ENCODE results near the gene AOPEP. TPM values are rescaled to one million over a fixed set of nuclear protein-coding genes. Genes with fewer than 3 reads are reported as not detected.

Gene AOPEP
- total RNA-seq: 100 to 1,000 TPM in 1 of 2 donors, 10 to 100 TPM in 1; 76.9 to 121 TPM
- polyA plus RNA-seq: 10 to 100 TPM; 29.0 to 43.0 TPM
- long read RNA-seq, donor 1, partial matches to known transcripts: 0 of 1 reads
- long read RNA-seq, donor 1, other reads (novel, unspliced or antisense): 0 of 1 reads
- long read RNA-seq, donor 2, partial matches to known transcripts: 0 of 1 reads
- long read RNA-seq, donor 2, other reads (novel, unspliced or antisense): 0 of 1 reads
- long read RNA-seq, donor 3: 0 reads
- long read RNA-seq, donor 4, partial matches to known transcripts: 11 of 13 reads
- long read RNA-seq, donor 4, other reads (novel, unspliced or antisense): 0 of 13 reads
- long read RNA-seq, donor 5, partial matches to known transcripts: 0 of 3 reads
- long read RNA-seq, donor 5, other reads (novel, unspliced or antisense): 0 of 3 reads

GRCh38 chr9:94726495-94727191 lies at the start of gene AOPEP:
AOPEP (plus strand) TSS chr9:94726699; CDS start chr9:94759784, 33,085 bp downstream.
- Histone ChIP-seq H3K27ac (ENCODE audit: low read depth in 1 of 2, low read length in 1 of 2) (peak within 1 kb of the TSS; percentile 85 to 92), H3K36me3 (ENCODE audit: control insufficient read depth in 4 of 4, insufficient read depth in 4 of 4, low read length in 4 of 4) (peaks cover 0 to 3% (median 0%) of the 10 kb centered on the region in 4 donors), H3K9me3 (ENCODE audit: control insufficient read depth in 4 of 4, insufficient read depth in 3 of 4, low read length in 3 of 4) (no peaks in the 10 kb centered on the region), H3K4me3 (peak within 1 kb of the TSS; percentile 83), H3K4me1 (ENCODE audit: control insufficient read depth in 5 of 5, insufficient read depth in 5 of 5, low read length in 5 of 5) (peaks cover 0 to 10% (median 0%) of the 10 kb centered on the region in 5 donors), H3K27me3 (ENCODE audit: control insufficient read depth in 3 of 3, insufficient read depth in 3 of 3, low read length in 2 of 3) (no peaks in the 10 kb centered on the region), H3K9ac (ENCODE audit: insufficient read depth in 1 of 2, low read length in 2 of 2) (peak within 1 kb of the TSS; percentile 77 to 78)
- 0% methylated on average over 51 to 52 of the region's 52 CpGs for WGBS, 2 donors
- DNase-seq: peak; percentile 97 to 98 (median 98)
- TF ChIP-seq CTCF (IDR thresholded peaks at IDR 0.05; ENCODE audit: control extremely low read depth, extremely low read depth): no peak
- ATAC-seq (ENCODE audit: insufficient read depth, low FRiP score): peak; percentile 97

- Histone ChIP-seq H3K9me3 (ENCODE audit: control insufficient read depth in 4 of 4, insufficient read depth in 3 of 4, low read length in 3 of 4) (no peaks in the 10 kb centered on the region), H3K36me3 (ENCODE audit: control insufficient read depth in 4 of 4, insufficient read depth in 4 of 4, low read length in 4 of 4) (no peaks in the 10 kb centered on the region), H3K4me3 (no peak overlapping the region), H3K27me3 (ENCODE audit: control insufficient read depth in 3 of 3, insufficient read depth in 3 of 3, low read length in 2 of 3) (no peaks in the 10 kb centered on the region), H3K27ac (ENCODE audit: low read depth in 1 of 2, low read length in 1 of 2) (no peak overlapping the region), H3K9ac (ENCODE audit: insufficient read depth in 1 of 2, low read length in 2 of 2) (no peak overlapping the region), H3K4me1 (ENCODE audit: control insufficient read depth in 5 of 5, insufficient read depth in 5 of 5, low read length in 5 of 5) (peaks cover 0 to 36% (median 0%) of the 10 kb centered on the region in 5 donors)
- 75 to 88% methylated on average over 4 of the region's 4 CpGs for WGBS, 2 donors
- DNase-seq (peak in 1 of 3 donors; percentile 43), ATAC-seq (ENCODE audit: insufficient read depth, low FRiP score) (no peak)
- TF ChIP-seq CTCF (IDR thresholded peaks at IDR 0.05; ENCODE audit: control extremely low read depth, extremely low read depth): no peak
Observed at GRCh38 chr9:94677929-94678328, 48.6 kb upstream of the AOPEP start.

GRCh38 chr9:94679587-94679986 lies 46.9 kb upstream of the AOPEP start:
- H3K9me3 ChIP-seq (ENCODE audit: control insufficient read depth in 4 of 4, insufficient read depth in 3 of 4, low read length in 3 of 4): no peaks in the 10 kb centered on the region
- no peak for TF ChIP-seq CTCF (IDR thresholded peaks at IDR 0.05; ENCODE audit: control extremely low read depth, extremely low read depth)
- no peak overlapping the region for H3K9ac ChIP-seq (ENCODE audit: insufficient read depth in 1 of 2, low read length in 2 of 2)
- no peaks in the 10 kb centered on the region for H3K27me3 ChIP-seq (ENCODE audit: control insufficient read depth in 3 of 3, insufficient read depth in 3 of 3, low read length in 2 of 3)
- DNase-seq (peak in 2 of 3 donors; percentile 66 to 70), ATAC-seq (ENCODE audit: insufficient read depth, low FRiP score) (no peak)
- H3K4me1 ChIP-seq (ENCODE audit: control insufficient read depth in 5 of 5, insufficient read depth in 5 of 5, low read length in 5 of 5): peaks cover 0 to 36% (median 0%) of the 10 kb centered on the region in 5 donors
- no peak overlapping the region for H3K27ac ChIP-seq (ENCODE audit: low read depth in 1 of 2, low read length in 1 of 2)
- 83 to 86% methylated on average over 8 of the region's 8 CpGs for WGBS, 2 donors
- no peaks in the 10 kb centered on the region for H3K36me3 ChIP-seq (ENCODE audit: control insufficient read depth in 4 of 4, insufficient read depth in 4 of 4, low read length in 4 of 4)
- H3K4me3 ChIP-seq: no peak overlapping the region
